Lower leg skin (tissue), 3 donors: ENCODE measurements around the gene CALU.

Experiments used
- POLR2A ChIP-seq, 2 donors: fragments of 450-650 bp; IDR thresholded peaks; one replicate each; pipeline ENCODE4 v1.6.1; 2016 to 2017; ENCODE audit warnings: antibody characterized with exemption in 2 of 2, mild to moderate bottlenecking in 1 of 2, moderate library complexity in 1 of 2
- TF ChIP-seq, protein P1 (sequence below), 3 donors: fragments of 450-650 bp; IDR thresholded peaks; one replicate each; pipeline ENCODE4 v1.5.1; 2016; ENCODE audit warnings: antibody characterized with exemption in 3 of 3, mild to moderate bottlenecking in 3 of 3, moderate library complexity in 2 of 3

GRCh38 chr7:128773604-128774003 lies 34.4 kb downstream of the CALU start:
- TF ChIP-seq, protein P1, sequence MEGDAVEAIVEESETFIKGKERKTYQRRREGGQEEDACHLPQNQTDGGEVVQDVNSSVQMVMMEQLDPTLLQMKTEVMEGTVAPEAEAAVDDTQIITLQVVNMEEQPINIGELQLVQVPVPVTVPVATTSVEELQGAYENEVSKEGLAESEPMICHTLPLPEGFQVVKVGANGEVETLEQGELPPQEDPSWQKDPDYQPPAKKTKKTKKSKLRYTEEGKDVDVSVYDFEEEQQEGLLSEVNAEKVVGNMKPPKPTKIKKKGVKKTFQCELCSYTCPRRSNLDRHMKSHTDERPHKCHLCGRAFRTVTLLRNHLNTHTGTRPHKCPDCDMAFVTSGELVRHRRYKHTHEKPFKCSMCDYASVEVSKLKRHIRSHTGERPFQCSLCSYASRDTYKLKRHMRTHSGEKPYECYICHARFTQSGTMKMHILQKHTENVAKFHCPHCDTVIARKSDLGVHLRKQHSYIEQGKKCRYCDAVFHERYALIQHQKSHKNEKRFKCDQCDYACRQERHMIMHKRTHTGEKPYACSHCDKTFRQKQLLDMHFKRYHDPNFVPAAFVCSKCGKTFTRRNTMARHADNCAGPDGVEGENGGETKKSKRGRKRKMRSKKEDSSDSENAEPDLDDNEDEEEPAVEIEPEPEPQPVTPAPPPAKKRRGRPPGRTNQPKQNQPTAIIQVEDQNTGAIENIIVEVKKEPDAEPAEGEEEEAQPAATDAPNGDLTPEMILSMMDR (IDR thresholded peaks at IDR 0.05) = no peak
- TF ChIP-seq POLR2A (IDR thresholded peaks at IDR 0.05) = no peak
